Endodermal cell (in vitro differentiated cells): ENCODE data around the gene EML2. TPM values are rescaled to one million over a fixed set of nuclear protein-coding genes. Genes with fewer than 3 reads are reported as not detected.

Experiments
- DNase-seq: peaks from one replicate; pipeline ENCODE4 v3.0.0-alpha.2; 2017
- H3K27ac ChIP-seq: 2 replicates; pipeline ENCODE4 v1.5.1; 2013; ENCODE audit warnings: mild to moderate bottlenecking, low read depth, low read length, moderate library complexity
- H3K27me3 ChIP-seq: 2 replicates; pipeline ENCODE4 v1.6.1; 2013; ENCODE audit warnings: mild to moderate bottlenecking, low read length, moderate library complexity; ENCODE audit not compliant: insufficient read depth, control insufficient read depth, poor library complexity, severe bottlenecking
- H3K36me3 ChIP-seq: 2 replicates; pipeline ENCODE4 v1.7.0; 2013; ENCODE audit warnings: mild to moderate bottlenecking, low read length, moderate library complexity; ENCODE audit not compliant: control insufficient read depth, insufficient read depth
- H3K4me1 ChIP-seq: one replicate; pipeline ENCODE4 v1.7.0; 2013; ENCODE audit warnings: low read length; ENCODE audit not compliant: control insufficient read depth, insufficient read depth
- H3K4me3 ChIP-seq: 2 replicates; pipeline ENCODE4 v1.5.1; 2013; ENCODE audit warnings: mild to moderate bottlenecking, low read length, moderate library complexity
- H3K9ac ChIP-seq: 2 replicates; pipeline ENCODE4 v1.6.1; 2013; ENCODE audit warnings: mild to moderate bottlenecking, low read length, moderate library complexity; ENCODE audit not compliant: poor library complexity, severe bottlenecking; ENCODE audit errors: extremely low read depth
- H3K9me3 ChIP-seq: 2 replicates; pipeline ENCODE4 v1.6.1; 2013; ENCODE audit warnings: mild to moderate bottlenecking, low read length, moderate library complexity; ENCODE audit not compliant: control insufficient read depth
- H3K27ac Mint-ChIP-seq: 2 replicates; pipeline ENCODE4 v1.8.0; 2020; ENCODE audit warnings: mixed read lengths
- H3K27me3 Mint-ChIP-seq: 2 replicates; pipeline ENCODE4 v1.8.0; 2021; ENCODE audit warnings: mild to moderate bottlenecking, mixed read lengths; ENCODE audit not compliant: insufficient read depth
- H3K36me3 Mint-ChIP-seq: 2 replicates; pipeline ENCODE4 v1.8.0; 2020; ENCODE audit warnings: low read depth, mixed read lengths
- H3K4me1 Mint-ChIP-seq: 2 replicates; pipeline ENCODE4 v1.8.0; 2020; ENCODE audit warnings: mixed read lengths
- H3K4me3 Mint-ChIP-seq: 2 replicates; pipeline ENCODE4 v1.8.0; 2020; ENCODE audit warnings: mild to moderate bottlenecking, moderate library complexity, mixed read lengths
- H3K9me3 Mint-ChIP-seq: 2 replicates; pipeline ENCODE4 v1.8.0; 2020; ENCODE audit warnings: mild to moderate bottlenecking, mixed read lengths
- WGBS, 2 experiments: methylation state at CpG; one replicate each; pipeline versions ENCODE4 v1.1.5 to v1.1.7; 2013; ENCODE audit warnings: missing lambda C conversion rate in 2 of 2, mixed read lengths in 1 of 2; ENCODE audit not compliant: insufficient coverage in 1 of 2, insufficient read length in 1 of 2; 5-methylcytosine and 5-hydroxymethylcytosine counted together
- total RNA-seq, 2 donors: library from RNA; stranded (reverse); fragmentation: NEBNext Ultra II Directional in 1 of 2; extraction: Animal tissue kit (Norgen Biotek cat#: 25700) in 1 of 2; gene quantifications; 2 replicates in 1 of 2; 3 replicates in 1 of 2; pipeline ENCODE4 v1.2.1, GENCODE V29; 2021
- TF ChIP-seq, protein P1 (sequence below): fragments of 200-600 bp; sonication (generic); conservative IDR thresholded peaks from 2 replicates; pipeline ENCODE4 v1.5.0; 2021; ENCODE audit warnings: antibody characterized with exemption, mild to moderate bottlenecking

The EML2 gene
- total RNA-seq, 2 donors from 2014 or later: 42.9 to 79.3 TPM

DNA sequence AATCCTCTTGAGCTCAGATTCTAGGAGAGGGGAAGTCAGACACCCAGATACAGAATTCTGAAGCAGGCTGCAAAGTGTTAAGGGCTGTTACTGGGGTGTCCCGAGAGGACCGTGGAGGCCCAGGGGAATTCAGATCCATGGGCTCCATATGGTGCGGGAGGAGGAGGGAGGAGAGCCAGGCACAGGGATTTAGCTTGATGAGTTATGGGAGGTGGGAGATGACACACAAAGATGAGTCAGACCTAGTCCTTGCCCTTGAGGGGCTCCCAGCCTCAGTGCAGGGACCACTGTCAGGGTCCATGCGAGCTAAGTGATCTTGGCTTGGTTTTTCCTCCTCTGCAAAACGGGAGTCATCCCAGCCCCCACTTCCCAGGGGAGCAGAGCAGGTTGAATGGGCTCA lies 14.4 kb upstream of the EML2 start:
- Histone ChIP-seq H3K9ac (no peak overlapping the region), H3K4me1 (no peaks in the 10 kb centered on the region), H3K36me3 (no peaks in the 10 kb centered on the region), H3K27ac (no peak overlapping the region), H3K27me3 (no peaks in the 10 kb centered on the region), H3K4me3 (no peak overlapping the region), H3K9me3 (no peaks in the 10 kb centered on the region)
- Mint-ChIP-seq H3K36me3 (no peaks in the 10 kb centered on the region), H3K27me3 (no peaks in the 10 kb centered on the region), H3K27ac (peak overlapping the region; percentile 58), H3K4me3 (peak overlapping the region; percentile 25), H3K9me3 (no peaks in the 10 kb centered on the region), H3K4me1 (peaks cover 8% of the 10 kb centered on the region)
- DNase-seq: peak; percentile 54
- 72 to 81% methylated on average over 5 of the region's 5 CpGs for WGBS, 2 experiments
- TF ChIP-seq, protein P1, sequence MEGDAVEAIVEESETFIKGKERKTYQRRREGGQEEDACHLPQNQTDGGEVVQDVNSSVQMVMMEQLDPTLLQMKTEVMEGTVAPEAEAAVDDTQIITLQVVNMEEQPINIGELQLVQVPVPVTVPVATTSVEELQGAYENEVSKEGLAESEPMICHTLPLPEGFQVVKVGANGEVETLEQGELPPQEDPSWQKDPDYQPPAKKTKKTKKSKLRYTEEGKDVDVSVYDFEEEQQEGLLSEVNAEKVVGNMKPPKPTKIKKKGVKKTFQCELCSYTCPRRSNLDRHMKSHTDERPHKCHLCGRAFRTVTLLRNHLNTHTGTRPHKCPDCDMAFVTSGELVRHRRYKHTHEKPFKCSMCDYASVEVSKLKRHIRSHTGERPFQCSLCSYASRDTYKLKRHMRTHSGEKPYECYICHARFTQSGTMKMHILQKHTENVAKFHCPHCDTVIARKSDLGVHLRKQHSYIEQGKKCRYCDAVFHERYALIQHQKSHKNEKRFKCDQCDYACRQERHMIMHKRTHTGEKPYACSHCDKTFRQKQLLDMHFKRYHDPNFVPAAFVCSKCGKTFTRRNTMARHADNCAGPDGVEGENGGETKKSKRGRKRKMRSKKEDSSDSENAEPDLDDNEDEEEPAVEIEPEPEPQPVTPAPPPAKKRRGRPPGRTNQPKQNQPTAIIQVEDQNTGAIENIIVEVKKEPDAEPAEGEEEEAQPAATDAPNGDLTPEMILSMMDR: no peak

DNA sequence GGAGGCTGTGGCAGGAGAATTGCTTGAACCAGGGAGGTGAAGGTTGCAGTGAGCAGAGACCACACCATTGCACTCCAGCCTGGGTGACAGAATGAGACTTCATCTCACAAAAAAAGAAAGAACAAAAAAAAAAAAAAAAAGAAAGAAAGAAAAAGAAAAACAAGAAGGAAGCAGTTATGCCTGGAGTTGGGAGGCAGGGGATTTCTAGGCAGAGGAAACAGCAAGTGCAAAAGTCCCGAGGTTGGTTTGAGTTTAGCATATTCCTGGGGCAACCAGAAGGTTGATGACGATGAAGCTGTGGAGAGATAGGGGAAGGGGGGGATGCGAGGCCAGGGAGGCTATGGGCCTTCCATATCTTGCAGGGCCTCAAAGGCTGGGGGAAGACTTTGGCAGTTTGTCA lies 11.5 kb upstream of the EML2 start:
- WGBS, 2 experiments: 96 to 100% methylated on average over 1 to 3 of the region's 3 CpGs
- no peaks in the 10 kb centered on the region for H3K9me3 ChIP-seq
- H3K36me3 Mint-ChIP-seq: no peaks in the 10 kb centered on the region
- H3K4me3 Mint-ChIP-seq: no peak overlapping the region
- H3K27me3 Mint-ChIP-seq: peaks cover 4% of the 10 kb centered on the region
- H3K4me1 Mint-ChIP-seq: peaks cover 10% of the 10 kb centered on the region
- no peak overlapping the region for H3K4me3 ChIP-seq
- H3K27me3 ChIP-seq: no peaks in the 10 kb centered on the region
- no peak overlapping the region for H3K27ac ChIP-seq
- peaks cover 15% of the 10 kb centered on the region for H3K9me3 Mint-ChIP-seq
- no peaks in the 10 kb centered on the region for H3K36me3 ChIP-seq
- TF ChIP-seq, protein P1: no peak
- H3K9ac ChIP-seq: no peak overlapping the region
- H3K4me1 ChIP-seq: no peaks in the 10 kb centered on the region
- no peak overlapping the region for H3K27ac Mint-ChIP-seq
- DNase-seq: no peak

DNA sequence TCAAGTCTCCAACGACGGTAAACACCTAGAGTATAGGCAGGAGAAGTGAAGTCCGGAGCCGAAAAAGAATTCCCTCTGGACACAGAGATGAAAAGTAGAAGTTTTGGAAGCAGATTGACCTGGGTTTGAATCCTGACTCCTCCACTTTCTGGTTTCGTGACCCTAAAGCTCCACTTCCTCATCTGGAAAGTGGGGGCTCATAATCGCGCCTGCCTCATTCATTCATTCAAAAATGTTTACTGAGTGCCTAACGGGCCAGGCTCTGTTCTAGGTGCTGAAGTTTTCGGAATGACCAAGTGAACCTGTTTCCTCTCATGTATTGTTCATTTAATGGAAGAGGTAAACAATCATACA lies 7.1 kb upstream of the EML2 start:
- peaks cover 8% of the 10 kb centered on the region for H3K27me3 Mint-ChIP-seq
- 74 to 76% methylated on average over 7 to 8 of the region's 9 CpGs for WGBS, 2 experiments
- no peak for DNase-seq
- H3K27me3 ChIP-seq: no peaks in the 10 kb centered on the region
- no peaks in the 10 kb centered on the region for H3K36me3 ChIP-seq
- H3K27ac Mint-ChIP-seq: no peak overlapping the region
- H3K9me3 Mint-ChIP-seq: peaks cover 15% of the 10 kb centered on the region
- no peak overlapping the region for H3K9ac ChIP-seq
- no peaks in the 10 kb centered on the region for H3K9me3 ChIP-seq
- no peak overlapping the region for H3K27ac ChIP-seq
- H3K4me3 Mint-ChIP-seq: peak overlapping the region; percentile 48
- H3K36me3 Mint-ChIP-seq: no peaks in the 10 kb centered on the region
- TF ChIP-seq, protein P1: no peak
- H3K4me1 Mint-ChIP-seq: peaks cover 9% of the 10 kb centered on the region
- H3K4me1 ChIP-seq: no peaks in the 10 kb centered on the region
- no peak overlapping the region for H3K4me3 ChIP-seq
